Mesenchymal stem cell (in vitro differentiated cells and primary cell): Measurements from ENCODE around the gene SEPTIN3.

ENCODE experiments used
- DNase-seq: peaks from one replicate; pipeline ENCODE4 v3.0.0-alpha.2; 2013
- H2AFZ ChIP-seq: one replicate; pipeline ENCODE4 v1.6.1; 2013; ENCODE audit warnings: low read depth, mild to moderate bottlenecking, control low read depth, inconsistent platforms, low read length, moderate library complexity
- H2AK5ac ChIP-seq: 2 replicates; pipeline ENCODE4 v1.6.1; 2013; ENCODE audit warnings: low read length, moderate library complexity, mild to moderate bottlenecking, inconsistent platforms; ENCODE audit not compliant: severe bottlenecking
- H2BK120ac ChIP-seq: one replicate; pipeline ENCODE4 v1.6.1; 2013; ENCODE audit warnings: low read depth, mild to moderate bottlenecking, inconsistent platforms, low read length, moderate library complexity
- H2BK12ac ChIP-seq, 2 experiments: one replicate each; pipeline ENCODE4 v1.6.1; 2013; ENCODE audit warnings: inconsistent platforms in 2 of 2, low read length in 2 of 2, mild to moderate bottlenecking in 2 of 2, moderate library complexity in 2 of 2, control low read depth in 1 of 2
- H2BK15ac ChIP-seq: one replicate; pipeline ENCODE4 v1.6.1; 2013; ENCODE audit warnings: mild to moderate bottlenecking, low read depth, inconsistent platforms; ENCODE audit not compliant: poor library complexity, severe bottlenecking
- H2BK5ac ChIP-seq: 2 replicates; pipeline ENCODE4 v1.6.1; 2013; ENCODE audit warnings: low read depth, mild to moderate bottlenecking, low read length, control low read depth, inconsistent platforms; ENCODE audit not compliant: poor library complexity, severe bottlenecking
- H3K14ac ChIP-seq, 2 experiments: one replicate each; pipeline ENCODE4 v1.6.1; 2013; ENCODE audit warnings: inconsistent platforms in 2 of 2, low read length in 2 of 2, control low read depth in 1 of 2, mild to moderate bottlenecking in 1 of 2, moderate library complexity in 1 of 2
- H3K18ac ChIP-seq, 2 experiments: one replicate each; pipeline ENCODE4 v1.6.1; 2013; ENCODE audit warnings: inconsistent platforms in 2 of 2, low read length in 2 of 2, control low read depth in 1 of 2, low read depth in 1 of 2, mild to moderate bottlenecking in 1 of 2
- H3K23ac ChIP-seq, 2 experiments: one replicate each; pipeline ENCODE4 v1.6.1; 2013; ENCODE audit warnings: inconsistent platforms in 2 of 2, low read length in 2 of 2, mild to moderate bottlenecking in 2 of 2, moderate library complexity in 2 of 2, control low read depth in 1 of 2
- H3K27ac ChIP-seq: 2 replicates; pipeline ENCODE4 v1.5.1; 2013; ENCODE audit warnings: mild to moderate bottlenecking, moderate library complexity, low read length, control low read depth, inconsistent platforms; ENCODE audit not compliant: poor library complexity, severe bottlenecking
- H3K27me3 ChIP-seq, 2 experiments: 2 replicates each; pipeline versions ENCODE4 v1.6.1 to v1.7.0; 2013; ENCODE audit warnings: low read length in 2 of 2, mild to moderate bottlenecking in 2 of 2, moderate library complexity in 2 of 2, control low read depth in 1 of 2, inconsistent platforms in 1 of 2; ENCODE audit not compliant: control insufficient read depth in 1 of 2, insufficient read depth in 1 of 2
- H3K36me3 ChIP-seq, 2 experiments: 2 replicates each; pipeline versions ENCODE4 v1.6.1 to v1.7.0; 2013; ENCODE audit warnings: low read length in 2 of 2, control low read depth in 1 of 2, inconsistent platforms in 1 of 2, low read depth in 1 of 2, mild to moderate bottlenecking in 1 of 2; ENCODE audit not compliant: insufficient read depth in 2 of 2, control insufficient read depth in 1 of 2
- H3K4ac ChIP-seq, 2 experiments: one replicate each; pipeline ENCODE4 v1.6.1; 2013; ENCODE audit warnings: inconsistent platforms in 2 of 2, low read length in 2 of 2, mild to moderate bottlenecking in 2 of 2, moderate library complexity in 2 of 2, control low read depth in 1 of 2, low read depth in 1 of 2
- H3K4me1 ChIP-seq: 2 replicates; pipeline ENCODE4 v1.6.1; 2013; ENCODE audit warnings: low read depth, low read length, control low read depth; ENCODE audit not compliant: control insufficient read depth, insufficient read depth
- H3K4me2 ChIP-seq: 2 replicates; pipeline ENCODE4 v1.6.1; 2013; ENCODE audit warnings: low read length, mild to moderate bottlenecking, inconsistent platforms; ENCODE audit not compliant: poor library complexity, severe bottlenecking
- H3K4me3 ChIP-seq, 2 experiments: 2 replicates each; pipeline versions ENCODE4 v1.5.1 to v1.7.0; 2013; ENCODE audit warnings: low read length in 2 of 2, mild to moderate bottlenecking in 2 of 2, control low read depth in 1 of 2, low read depth in 1 of 2; ENCODE audit not compliant: insufficient read depth in 1 of 2
- H3K79me1 ChIP-seq: replicated peaks from 2 replicates; pipeline ENCODE4 v1.6.1; 2013; ENCODE audit warnings: mild to moderate bottlenecking, control low read depth, low read length, inconsistent platforms; ENCODE audit not compliant: poor library complexity, severe bottlenecking
- H3K9ac ChIP-seq: 2 replicates; pipeline ENCODE4 v1.7.0; 2013; ENCODE audit warnings: mild to moderate bottlenecking, low read length, moderate library complexity
- H3K9me3 ChIP-seq: 2 replicates; pipeline ENCODE4 v1.7.0; 2013; ENCODE audit warnings: mild to moderate bottlenecking, low read length; ENCODE audit not compliant: control insufficient read depth
- H4K8ac ChIP-seq: one replicate; pipeline ENCODE4 v1.6.1; 2013; ENCODE audit warnings: inconsistent platforms, mild to moderate bottlenecking, low read length, moderate library complexity
- H4K91ac ChIP-seq: one replicate; pipeline ENCODE4 v1.6.1; 2013; ENCODE audit warnings: mild to moderate bottlenecking, low read length, inconsistent platforms
- WGBS: methylation state at CpG from one replicate; pipeline ENCODE4 v1.1.7; 2013; ENCODE audit warnings: mixed read lengths; 5-methylcytosine and 5-hydroxymethylcytosine counted together

Gene SEPTIN3

DNA sequence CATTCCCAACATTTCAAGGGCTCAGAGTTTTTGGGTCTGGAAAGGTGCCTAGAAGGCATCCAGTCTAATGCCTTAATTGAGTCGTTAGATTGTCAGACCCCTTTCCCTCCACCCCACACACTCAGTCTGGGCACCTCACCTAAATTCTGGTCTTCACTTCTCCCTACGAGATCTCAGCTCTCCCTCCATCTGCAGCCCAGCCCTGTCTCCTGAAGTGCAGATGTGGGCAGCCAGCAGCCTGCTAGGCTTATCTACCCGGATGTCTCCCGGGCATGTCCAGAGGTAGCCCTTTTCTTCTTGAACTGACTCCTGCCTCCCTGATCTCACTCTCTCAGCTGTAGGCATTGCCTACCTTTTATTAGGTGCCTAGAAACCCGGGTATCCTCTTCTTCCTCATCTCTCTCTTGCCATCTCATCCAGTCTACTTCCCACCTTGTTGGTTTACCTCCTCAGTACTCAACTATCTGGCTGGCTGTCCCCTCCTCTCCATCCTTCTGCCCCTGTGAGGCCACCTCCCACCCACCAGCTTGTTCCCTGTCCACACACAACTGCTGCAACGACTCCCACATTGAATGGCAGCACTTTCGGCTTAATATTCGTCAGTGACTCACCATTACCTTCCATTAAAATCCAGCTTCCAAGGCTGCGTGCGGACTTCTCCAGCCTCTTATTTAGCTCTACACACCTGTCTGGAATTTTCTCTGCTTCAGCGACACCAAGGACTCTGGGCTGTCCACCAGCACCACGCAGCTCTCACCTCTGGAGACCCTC lies 6.2 kb downstream of the SEPTIN3 start:
- Histone ChIP-seq H3K4me2 (no peak overlapping the region), H2BK12ac (no peak overlapping the region), H2BK5ac (no peak overlapping the region), H3K18ac (no peak overlapping the region), H3K14ac (no peak overlapping the region), H4K8ac (no peak overlapping the region), H3K9me3 (no peaks in the 10 kb centered on the region), H4K91ac (no peak overlapping the region), H2AFZ (no peak overlapping the region), H3K4ac (no peak overlapping the region), H3K23ac (no peak overlapping the region), H3K27ac (no peak overlapping the region), H3K4me3 (no peak overlapping the region), H3K27me3 (peaks cover 65 to 79% of the 10 kb centered on the region in 2 experiments), H3K4me1 (peaks cover 9% of the 10 kb centered on the region), H3K36me3 (no peaks in the 10 kb centered on the region), H3K9ac (no peak overlapping the region), H2AK5ac (no peak overlapping the region), H2BK120ac (no peak overlapping the region), H3K79me1 (no peaks in the 10 kb centered on the region), H2BK15ac (no peak overlapping the region)
- DNase-seq = no peak
- WGBS = 85% methylated on average over 12 of the region's 12 CpGs

DNA sequence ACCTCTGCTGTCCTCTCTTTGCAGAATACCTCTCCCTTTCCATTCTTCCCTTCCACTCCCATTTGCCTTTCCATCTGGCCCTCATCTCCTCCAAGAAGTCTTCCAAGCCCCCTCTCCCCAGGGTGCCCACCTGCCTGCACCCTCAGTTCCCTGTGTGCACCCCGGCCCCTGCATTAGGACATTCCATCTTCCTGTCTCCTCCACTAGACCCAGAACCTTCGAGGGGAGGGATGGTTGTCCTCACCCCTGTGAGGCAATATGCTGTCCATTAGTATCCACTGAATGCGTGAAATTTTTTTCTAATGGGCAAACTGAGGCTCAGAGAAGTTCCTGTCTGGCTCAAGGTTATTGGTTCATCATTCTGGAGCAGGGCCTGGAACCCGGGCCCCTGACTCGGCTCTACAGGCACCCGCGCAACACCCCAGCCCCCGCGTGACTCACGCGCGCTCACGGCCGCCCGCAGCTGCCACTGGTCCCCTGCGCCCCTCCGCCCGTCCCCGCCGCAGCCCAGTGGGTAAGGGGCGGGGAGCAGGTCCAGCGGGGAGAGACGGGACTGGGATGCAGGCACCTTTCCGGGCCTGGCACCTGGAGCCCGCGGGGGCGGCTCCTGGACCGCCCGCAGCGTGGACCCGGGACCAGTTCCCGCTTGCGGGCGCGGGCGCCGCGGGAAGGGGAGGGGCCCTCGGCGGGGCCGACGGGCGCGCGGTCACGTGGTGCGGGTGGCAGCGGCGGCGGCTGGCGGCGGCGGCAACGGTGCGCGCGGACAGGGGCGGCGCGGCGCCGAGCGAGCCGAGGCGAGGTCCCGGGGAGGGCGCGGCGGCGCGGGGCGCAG lies 7.0 kb downstream of the SEPTIN3 start:
- 9% methylated on average over 21 of the region's 72 CpGs for WGBS
- Histone ChIP-seq H4K8ac (no peak overlapping the region), H3K18ac (no peak overlapping the region), H3K36me3 (no peaks in the 10 kb centered on the region), H3K4me3 (peak overlapping the region; percentile 29 to 39), H3K4me1 (peaks cover 9% of the 10 kb centered on the region), H3K9me3 (no peaks in the 10 kb centered on the region), H3K14ac (no peak overlapping the region), H3K23ac (no peak overlapping the region), H2BK120ac (no peak overlapping the region), H2BK12ac (no peak overlapping the region), H3K4ac (no peak overlapping the region), H2BK5ac (no peak overlapping the region), H3K27ac (no peak overlapping the region), H2AK5ac (no peak overlapping the region), H4K91ac (no peak overlapping the region), H3K79me1 (no peaks in the 10 kb centered on the region), H2BK15ac (no peak overlapping the region), H3K4me2 (peak overlapping the region; percentile 87), H3K27me3 (peaks cover 62 to 78% of the 10 kb centered on the region in 2 experiments), H3K9ac (no peak overlapping the region), H2AFZ (no peak overlapping the region)
- DNase-seq = no peak

DNA sequence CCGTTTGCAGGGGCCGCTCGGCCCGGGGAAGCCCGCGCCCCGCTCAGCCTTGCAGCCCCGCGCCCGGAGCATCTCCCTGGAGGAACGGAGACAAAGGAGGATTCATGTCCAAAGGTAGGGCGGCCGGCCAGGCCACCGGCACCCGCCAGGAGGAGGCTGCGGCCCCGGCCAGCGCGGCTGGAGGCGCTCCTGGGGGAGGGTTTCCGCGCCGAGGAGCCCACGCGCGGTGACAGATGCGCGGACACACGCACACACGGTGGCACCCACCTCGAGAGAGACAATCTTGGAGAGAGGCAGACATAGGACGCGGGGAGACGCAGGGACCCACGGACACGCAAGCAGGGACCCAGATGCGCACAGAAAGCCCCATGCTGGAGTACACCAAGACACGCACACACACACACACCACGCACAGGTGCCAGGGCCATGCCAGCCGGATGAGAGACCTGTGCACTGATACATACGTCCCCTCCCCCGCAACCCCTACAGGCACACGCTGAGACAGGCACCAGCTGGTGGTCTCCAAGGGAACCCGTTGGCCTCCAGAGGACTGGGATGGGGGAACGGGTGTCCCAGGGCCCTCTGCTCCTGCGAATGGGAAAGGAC lies 7.8 kb downstream of the SEPTIN3 start:
- Histone ChIP-seq H3K9me3 (no peaks in the 10 kb centered on the region), H4K91ac (no peak overlapping the region), H2BK12ac (no peak overlapping the region), H3K14ac (no peak overlapping the region), H2BK5ac (no peak overlapping the region), H3K23ac (peak overlapping the region in 1 of 2 experiments; percentile 66), H2AFZ (no peak overlapping the region), H3K18ac (no peak overlapping the region), H2AK5ac (no peak overlapping the region), H2BK15ac (no peak overlapping the region), H3K27me3 (peaks cover 56 to 77% of the 10 kb centered on the region in 2 experiments), H3K4me1 (peaks cover 9% of the 10 kb centered on the region), H3K4me3 (peak overlapping the region in 1 of 2 experiments; percentile 53), H4K8ac (no peak overlapping the region), H3K9ac (no peak overlapping the region), H2BK120ac (no peak overlapping the region), H3K27ac (no peak overlapping the region), H3K36me3 (no peaks in the 10 kb centered on the region), H3K79me1 (no peaks in the 10 kb centered on the region), H3K4ac (no peak overlapping the region), H3K4me2 (peak overlapping the region; percentile 62)
- 6% methylated on average over 37 of the region's 46 CpGs for WGBS
- no peak for DNase-seq

DNA sequence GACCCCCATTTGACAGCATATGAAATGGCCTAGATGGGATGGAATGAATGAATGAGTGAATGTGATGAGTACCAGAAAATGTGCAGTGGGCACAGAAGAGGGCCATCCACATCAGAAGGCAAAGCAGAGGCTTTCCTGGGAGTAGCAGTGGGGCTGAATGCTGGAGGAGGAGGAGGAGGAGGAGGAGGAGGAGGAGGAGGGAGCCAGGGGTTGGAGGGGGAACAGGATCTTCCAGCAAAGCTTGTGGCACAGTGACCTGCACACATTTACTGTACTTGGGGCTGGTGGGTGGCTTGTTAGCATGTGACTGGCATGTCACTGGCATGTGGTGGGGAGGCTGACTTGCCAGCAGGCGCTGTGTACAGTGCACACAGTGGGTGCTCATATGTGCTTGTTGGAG lies 9.5 kb downstream of the SEPTIN3 start:
- Histone ChIP-seq H3K27me3 (peaks cover 58 to 66% of the 10 kb centered on the region in 2 experiments), H4K8ac (no peak overlapping the region), H2BK120ac (no peak overlapping the region), H3K9me3 (no peaks in the 10 kb centered on the region), H2BK5ac (no peak overlapping the region), H2BK15ac (no peak overlapping the region), H3K14ac (no peak overlapping the region), H3K4me2 (no peak overlapping the region), H3K4ac (no peak overlapping the region), H3K4me1 (peaks cover 9% of the 10 kb centered on the region), H2AK5ac (no peak overlapping the region), H3K23ac (no peak overlapping the region), H2AFZ (no peak overlapping the region), H3K27ac (no peak overlapping the region), H3K36me3 (no peaks in the 10 kb centered on the region), H3K4me3 (no peak overlapping the region), H4K91ac (no peak overlapping the region), H3K9ac (no peak overlapping the region), H2BK12ac (no peak overlapping the region), H3K18ac (no peak overlapping the region), H3K79me1 (no peaks in the 10 kb centered on the region)
- 100% methylated on average over 1 of the region's 1 CpG for WGBS
- no peak for DNase-seq
